ENCODE results near the gene EIF3F. TPM values are rescaled to one million over a fixed set of nuclear protein-coding genes. Genes with fewer than 3 reads are reported as not detected.

The EIF3F gene
- total RNA-seq, 4 donors from 2014 or later, result 335 to 691 (median 463) TPM

DNA sequence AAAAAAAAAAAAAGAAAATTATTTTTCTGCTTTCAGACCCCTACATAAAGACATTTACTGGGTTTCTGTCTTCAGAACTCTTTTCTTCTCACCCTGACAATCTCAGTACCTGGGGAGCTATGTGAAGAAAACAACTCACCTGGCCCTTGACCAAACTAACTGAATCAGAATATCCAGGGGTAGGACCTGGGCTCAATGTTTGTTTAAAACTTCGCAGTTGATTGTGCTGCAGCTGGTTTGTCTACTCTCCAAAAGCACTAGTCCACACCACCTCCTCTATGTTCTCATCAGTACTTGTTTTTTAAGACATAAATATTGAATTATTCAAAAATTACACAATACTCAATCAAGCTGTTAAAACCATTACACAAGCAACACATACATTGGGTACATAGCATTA is 34.8 kb downstream of the EIF3F start:
- H3K27me3 ChIP-seq, result peaks cover 36% of the 10 kb centered on the region

GRCh38 chr11:8022876-8023275 is 35.7 kb downstream of the EIF3F start:
- Histone ChIP-seq H3K36me3 (no peaks in the 10 kb centered on the region), H3K27me3 (peaks cover 33% of the 10 kb centered on the region), H3K4me1 (peaks cover 23% of the 10 kb centered on the region), H3K27ac (no peak overlapping the region), H3K4me3 (no peak overlapping the region), H3K9me3 (no peaks in the 10 kb centered on the region)
- 71% methylated on average over 2 of the region's 2 CpGs for WGBS
- no peak for TF ChIP-seq POLR2AphosphoS5 (IDR thresholded peaks at IDR 0.05)
- no peak for TF ChIP-seq POLR2A (IDR thresholded peaks at IDR 0.05)
- no peak for TF ChIP-seq EP300 (IDR thresholded peaks at IDR 0.05)
- peak in 1 of 2 donors; percentile 24 for DNase-seq (ENCODE audit: low spot score in 2 of 2)

More for the DNA sequence above, 34.8 kb downstream of the EIF3F start:
- no peak overlapping the region for H3K4me3 ChIP-seq
- TF ChIP-seq, protein P1, sequence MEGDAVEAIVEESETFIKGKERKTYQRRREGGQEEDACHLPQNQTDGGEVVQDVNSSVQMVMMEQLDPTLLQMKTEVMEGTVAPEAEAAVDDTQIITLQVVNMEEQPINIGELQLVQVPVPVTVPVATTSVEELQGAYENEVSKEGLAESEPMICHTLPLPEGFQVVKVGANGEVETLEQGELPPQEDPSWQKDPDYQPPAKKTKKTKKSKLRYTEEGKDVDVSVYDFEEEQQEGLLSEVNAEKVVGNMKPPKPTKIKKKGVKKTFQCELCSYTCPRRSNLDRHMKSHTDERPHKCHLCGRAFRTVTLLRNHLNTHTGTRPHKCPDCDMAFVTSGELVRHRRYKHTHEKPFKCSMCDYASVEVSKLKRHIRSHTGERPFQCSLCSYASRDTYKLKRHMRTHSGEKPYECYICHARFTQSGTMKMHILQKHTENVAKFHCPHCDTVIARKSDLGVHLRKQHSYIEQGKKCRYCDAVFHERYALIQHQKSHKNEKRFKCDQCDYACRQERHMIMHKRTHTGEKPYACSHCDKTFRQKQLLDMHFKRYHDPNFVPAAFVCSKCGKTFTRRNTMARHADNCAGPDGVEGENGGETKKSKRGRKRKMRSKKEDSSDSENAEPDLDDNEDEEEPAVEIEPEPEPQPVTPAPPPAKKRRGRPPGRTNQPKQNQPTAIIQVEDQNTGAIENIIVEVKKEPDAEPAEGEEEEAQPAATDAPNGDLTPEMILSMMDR (IDR thresholded peaks at IDR 0.05), result no peak
- no peak for TF ChIP-seq EP300 (IDR thresholded peaks at IDR 0.05)
- TF ChIP-seq POLR2AphosphoS5 (IDR thresholded peaks at IDR 0.05), result no peak
- TF ChIP-seq POLR2A (IDR thresholded peaks at IDR 0.05), result no peak
- no peak for DNase-seq (ENCODE audit: low spot score in 2 of 2)
- H3K4me1 ChIP-seq, result peaks cover 23% of the 10 kb centered on the region
- no peaks in the 10 kb centered on the region for H3K36me3 ChIP-seq
- 87% methylated on average over 1 of the region's 1 CpG for WGBS
- no peak overlapping the region for H3K27ac ChIP-seq
- H3K9me3 ChIP-seq, result no peaks in the 10 kb centered on the region

DNA sequence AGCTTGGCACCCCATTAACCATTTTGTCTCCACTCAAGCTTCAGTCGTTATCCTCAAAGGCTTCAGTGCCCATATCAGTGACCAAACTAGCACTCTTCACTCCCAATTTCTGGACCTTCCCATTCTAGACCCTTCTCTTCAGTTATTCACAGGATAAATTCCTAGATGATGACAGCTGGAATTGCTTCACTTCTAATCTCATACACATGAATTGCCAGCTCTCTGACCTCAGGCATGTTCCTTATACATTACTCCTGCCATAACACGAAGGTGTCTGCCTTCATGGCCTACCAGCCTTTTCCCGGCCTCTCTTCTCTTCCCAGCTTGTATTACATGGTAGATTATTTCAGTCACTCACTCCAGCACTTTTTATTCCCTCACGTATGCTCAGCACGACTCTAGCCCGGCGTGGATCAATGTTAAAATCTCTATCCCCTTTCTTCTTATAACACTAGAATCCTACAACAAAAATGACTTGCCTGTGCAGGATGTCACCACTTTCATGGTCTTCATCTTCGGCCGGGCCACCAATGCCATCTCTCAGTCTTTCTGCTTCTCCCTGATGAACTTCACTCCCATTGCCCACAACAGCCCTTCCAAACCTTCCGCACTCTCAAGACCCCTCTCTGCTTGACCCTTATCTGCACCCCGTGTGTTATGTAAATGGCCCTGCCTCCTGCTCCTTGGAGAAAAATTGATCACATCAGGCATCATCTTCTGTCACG is 36.9 kb downstream of the EIF3F start:
- H3K4me1 ChIP-seq, result peaks cover 14% of the 10 kb centered on the region
- no peak overlapping the region for H3K4me3 ChIP-seq
- no peaks in the 10 kb centered on the region for H3K36me3 ChIP-seq
- H3K9me3 ChIP-seq, result no peaks in the 10 kb centered on the region
- H3K27me3 ChIP-seq, result peaks cover 23% of the 10 kb centered on the region
- DNase-seq (ENCODE audit: low spot score in 2 of 2), result peak in 1 of 2 donors; percentile 53
- WGBS, result 90% methylated on average over 12 of the region's 12 CpGs
- TF ChIP-seq, protein P1 (IDR thresholded peaks at IDR 0.05), result no peak
- TF ChIP-seq EP300 (IDR thresholded peaks at IDR 0.05), result no peak
- TF ChIP-seq POLR2A (IDR thresholded peaks at IDR 0.05), result no peak
- TF ChIP-seq POLR2AphosphoS5 (IDR thresholded peaks at IDR 0.05), result no peak
- no peak overlapping the region for H3K27ac ChIP-seq

DNA sequence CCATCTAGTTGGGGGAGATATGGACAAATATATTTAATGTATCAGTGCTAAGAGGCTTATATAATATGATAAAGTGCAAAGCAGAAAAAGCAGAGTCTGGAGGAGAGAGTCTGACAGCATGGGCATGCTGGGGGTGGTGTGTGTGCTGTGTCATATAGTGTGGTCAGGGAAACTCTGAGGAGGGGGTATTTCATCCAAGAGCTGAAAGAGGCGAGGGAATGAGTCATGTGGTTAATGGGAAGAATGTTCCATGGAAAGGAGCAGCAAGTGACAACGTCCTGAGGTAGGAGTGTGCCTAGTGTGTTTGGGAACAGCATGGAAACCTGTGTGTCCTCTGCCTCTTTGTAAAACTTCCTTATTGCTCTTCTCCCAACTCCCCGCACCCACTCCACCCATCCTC is 38.0 kb downstream of the EIF3F start:
- no peaks in the 10 kb centered on the region for H3K9me3 ChIP-seq
- H3K4me3 ChIP-seq, result no peak overlapping the region
- H3K36me3 ChIP-seq, result no peaks in the 10 kb centered on the region
- H3K4me1 ChIP-seq, result peaks cover 2% of the 10 kb centered on the region
- DNase-seq (ENCODE audit: low spot score in 2 of 2), result peak in 1 of 2 donors; percentile 40
- WGBS, result 70% methylated on average over 3 of the region's 3 CpGs
- H3K27ac ChIP-seq, result no peak overlapping the region
- TF ChIP-seq, protein P1 (IDR thresholded peaks at IDR 0.05), result no peak
- TF ChIP-seq POLR2A (IDR thresholded peaks at IDR 0.05), result no peak
- TF ChIP-seq EP300 (IDR thresholded peaks at IDR 0.05), result no peak
- TF ChIP-seq POLR2AphosphoS5 (IDR thresholded peaks at IDR 0.05), result no peak
- peaks cover 12% of the 10 kb centered on the region for H3K27me3 ChIP-seq

GRCh38 chr11:8025816-8026215 is 38.7 kb downstream of the EIF3F start:
- H3K36me3 ChIP-seq, result no peaks in the 10 kb centered on the region
- no peak overlapping the region for H3K27ac ChIP-seq
- WGBS, result 37% methylated on average over 2 of the region's 2 CpGs
- H3K9me3 ChIP-seq, result no peaks in the 10 kb centered on the region
- no peak for DNase-seq (ENCODE audit: low spot score in 2 of 2)
- no peak for TF ChIP-seq POLR2AphosphoS5 (IDR thresholded peaks at IDR 0.05)
- TF ChIP-seq EP300 (IDR thresholded peaks at IDR 0.05), result no peak
- TF ChIP-seq, protein P1 (IDR thresholded peaks at IDR 0.05), result no peak
- no peak for TF ChIP-seq POLR2A (IDR thresholded peaks at IDR 0.05)
- no peaks in the 10 kb centered on the region for H3K4me1 ChIP-seq
- peaks cover 9% of the 10 kb centered on the region for H3K27me3 ChIP-seq
- H3K4me3 ChIP-seq, result no peak overlapping the region

All from suprapubic skin (tissue), 4 donors.